NB4 (cell line): Measurements from ENCODE around the gene C16orf46.
"Not testable (repeated sequence)": the region's sequence is repeated elsewhere in the genome, so short reads cannot be mapped to it uniquely, and the experiment has no call there.

Experiments used
- DNase-seq: peaks from one replicate; pipeline ENCODE4 v3.0.0; 2010; ENCODE audit warnings: low read depth
- H3K4me3 ChIP-seq: one replicate; pipeline ENCODE4 v1.5.1; 2011; ENCODE audit warnings: mild to moderate bottlenecking, low read depth, low read length, moderate library complexity
- MYC ChIP-seq: IDR thresholded peaks from 2 replicates; pipeline ENCODE4 v1.6.1; 2011; ENCODE audit warnings: low read depth, low read length
- POLR2A ChIP-seq: IDR thresholded peaks from 2 replicates; pipeline ENCODE4 v1.6.1; 2011; ENCODE audit warnings: mild to moderate bottlenecking; ENCODE audit not compliant: insufficient read length; ENCODE audit errors: extremely low read depth
- TF ChIP-seq, protein P1 (sequence below): IDR thresholded peaks from 2 replicates; pipeline ENCODE4 v1.6.1; 2011; ENCODE audit warnings: low read depth, low read length
- TF ChIP-seq, protein P2 (sequence below): IDR thresholded peaks from one replicate; pipeline ENCODE4 v1.5.1; 2012; ENCODE audit warnings: low read depth, low read length

The C16orf46 gene

DNA sequence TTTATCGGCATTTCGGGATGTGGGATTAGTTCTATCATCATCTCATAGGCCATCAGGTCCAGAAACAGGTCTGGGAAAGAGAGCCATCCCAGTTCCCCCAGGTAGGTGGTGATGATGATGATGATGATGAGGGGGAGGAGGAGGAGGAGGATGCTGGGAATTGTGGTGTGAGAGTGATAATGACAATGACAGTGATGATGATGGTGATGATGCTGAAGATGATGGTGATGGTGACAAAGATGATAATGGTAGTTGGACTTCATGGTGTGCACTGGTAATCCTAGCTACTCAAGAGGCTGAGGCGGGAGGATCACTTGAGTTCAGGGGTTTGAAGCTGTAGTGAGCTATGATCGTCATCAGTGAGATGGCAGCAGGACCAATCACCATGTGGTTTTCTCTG is 35.4 kb upstream of the C16orf46 start:
- no peak for TF ChIP-seq POLR2A
- TF ChIP-seq, protein P1, sequence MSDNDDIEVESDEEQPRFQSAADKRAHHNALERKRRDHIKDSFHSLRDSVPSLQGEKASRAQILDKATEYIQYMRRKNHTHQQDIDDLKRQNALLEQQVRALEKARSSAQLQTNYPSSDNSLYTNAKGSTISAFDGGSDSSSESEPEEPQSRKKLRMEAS = no peak
- no peak for TF ChIP-seq MYC
- TF ChIP-seq, protein P2, sequence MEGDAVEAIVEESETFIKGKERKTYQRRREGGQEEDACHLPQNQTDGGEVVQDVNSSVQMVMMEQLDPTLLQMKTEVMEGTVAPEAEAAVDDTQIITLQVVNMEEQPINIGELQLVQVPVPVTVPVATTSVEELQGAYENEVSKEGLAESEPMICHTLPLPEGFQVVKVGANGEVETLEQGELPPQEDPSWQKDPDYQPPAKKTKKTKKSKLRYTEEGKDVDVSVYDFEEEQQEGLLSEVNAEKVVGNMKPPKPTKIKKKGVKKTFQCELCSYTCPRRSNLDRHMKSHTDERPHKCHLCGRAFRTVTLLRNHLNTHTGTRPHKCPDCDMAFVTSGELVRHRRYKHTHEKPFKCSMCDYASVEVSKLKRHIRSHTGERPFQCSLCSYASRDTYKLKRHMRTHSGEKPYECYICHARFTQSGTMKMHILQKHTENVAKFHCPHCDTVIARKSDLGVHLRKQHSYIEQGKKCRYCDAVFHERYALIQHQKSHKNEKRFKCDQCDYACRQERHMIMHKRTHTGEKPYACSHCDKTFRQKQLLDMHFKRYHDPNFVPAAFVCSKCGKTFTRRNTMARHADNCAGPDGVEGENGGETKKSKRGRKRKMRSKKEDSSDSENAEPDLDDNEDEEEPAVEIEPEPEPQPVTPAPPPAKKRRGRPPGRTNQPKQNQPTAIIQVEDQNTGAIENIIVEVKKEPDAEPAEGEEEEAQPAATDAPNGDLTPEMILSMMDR = no peak
- DNase-seq = no peak
- H3K4me3 ChIP-seq = no peak overlapping the region

DNA sequence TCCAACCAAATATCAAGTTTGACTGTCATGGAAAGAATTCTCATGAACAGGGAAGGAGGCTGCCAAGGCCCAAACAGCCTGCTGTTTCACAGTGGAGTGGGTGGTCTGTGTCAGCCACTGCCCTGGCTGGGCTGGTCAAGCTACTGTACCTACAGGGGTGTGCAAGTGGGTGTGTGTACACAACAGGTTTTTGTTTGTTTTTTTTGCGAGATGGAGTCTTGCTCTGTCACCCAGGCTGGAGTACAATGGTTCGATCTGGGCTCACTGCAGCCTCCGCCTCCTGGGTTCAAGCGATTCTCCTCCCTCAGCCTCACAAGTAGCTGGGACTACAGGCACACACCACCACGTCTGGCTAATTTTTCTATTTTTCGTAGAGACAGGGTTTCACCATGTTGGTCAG is 32.2 kb upstream of the C16orf46 start:
- not testable (repeated sequence) for H3K4me3 ChIP-seq, DNase-seq

DNA sequence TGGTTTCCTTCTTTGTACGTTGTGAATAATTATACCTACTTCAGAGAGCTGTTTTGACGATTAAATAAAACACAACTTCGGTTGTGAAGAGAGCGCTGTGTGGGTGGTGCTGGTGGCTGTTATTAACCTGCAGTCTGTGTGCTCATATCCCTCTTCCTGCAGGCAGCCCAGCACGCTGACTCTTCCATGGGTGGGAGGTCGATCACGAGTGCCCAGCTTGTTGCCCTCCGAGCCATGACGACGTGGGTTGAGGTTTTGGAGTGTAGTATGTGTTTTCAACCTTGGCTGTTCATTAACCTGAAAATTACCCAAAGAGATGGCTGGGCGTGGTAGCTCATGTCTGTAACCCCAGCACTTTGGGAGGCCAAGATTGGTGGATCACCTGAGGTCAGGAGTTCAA is 30.5 kb upstream of the C16orf46 start:
- TF ChIP-seq POLR2A (no peak), MYC (no peak)
- no peak for DNase-seq
- no peak overlapping the region for H3K4me3 ChIP-seq

DNA sequence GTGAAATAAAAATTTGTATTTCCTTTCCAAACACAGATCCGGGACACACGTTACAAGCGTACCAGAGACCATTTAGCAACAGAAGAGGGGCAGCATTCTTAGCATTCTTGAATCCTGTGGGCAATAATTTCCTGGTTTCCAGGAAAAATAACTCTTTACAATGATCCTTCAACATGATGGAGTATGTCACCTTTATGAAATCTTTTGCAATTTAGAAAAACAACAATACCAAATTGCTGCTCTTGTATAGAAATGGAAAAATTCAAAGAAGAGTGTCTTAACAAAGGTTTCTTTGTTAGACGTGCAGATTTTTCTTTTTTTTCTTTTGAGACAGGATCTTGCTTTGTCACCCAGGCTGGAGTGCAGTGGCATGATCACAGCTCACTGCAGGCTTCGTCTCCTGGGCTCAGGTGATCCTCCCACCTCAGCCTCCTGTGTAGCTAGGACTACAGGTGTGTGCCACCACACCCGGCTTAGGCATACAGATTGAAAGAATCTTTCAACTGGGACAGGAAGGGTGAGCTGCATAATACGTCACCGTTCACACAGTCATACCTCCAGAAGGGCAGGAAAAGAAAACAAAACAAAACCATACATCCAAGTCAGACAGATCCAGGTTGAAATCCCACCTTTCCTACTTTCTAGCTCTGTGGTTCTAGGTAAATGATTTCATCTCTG is 29.9 kb upstream of the C16orf46 start:
- TF ChIP-seq, protein P1 = no peak
- TF ChIP-seq POLR2A (no peak), MYC (no peak)
- TF ChIP-seq, protein P2 = no peak
- no peak overlapping the region for H3K4me3 ChIP-seq
- DNase-seq = no peak

DNA sequence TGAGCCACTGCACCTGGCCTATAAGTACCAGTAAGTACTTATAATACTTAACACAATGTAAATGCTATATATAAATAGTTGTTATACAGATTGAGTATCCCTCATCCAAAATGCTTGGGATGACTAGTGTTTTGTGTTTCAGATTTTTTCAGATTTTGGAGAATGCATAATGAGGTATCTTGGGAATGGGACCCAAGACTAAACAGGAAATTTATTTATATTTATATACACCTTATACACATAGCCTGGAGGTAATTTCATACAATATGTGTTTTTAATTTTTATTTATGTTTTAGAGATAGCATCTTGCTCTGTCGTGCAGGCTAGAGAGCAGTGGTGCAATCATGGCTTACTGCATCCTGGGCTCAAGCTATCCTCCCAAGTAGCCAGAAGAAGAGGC is 28.9 kb upstream of the C16orf46 start:
- H3K4me3 ChIP-seq = no peak overlapping the region
- TF ChIP-seq MYC (no peak), POLR2A (no peak)
- TF ChIP-seq, protein P1 = no peak
- TF ChIP-seq, protein P2 = no peak
- DNase-seq = no peak

DNA sequence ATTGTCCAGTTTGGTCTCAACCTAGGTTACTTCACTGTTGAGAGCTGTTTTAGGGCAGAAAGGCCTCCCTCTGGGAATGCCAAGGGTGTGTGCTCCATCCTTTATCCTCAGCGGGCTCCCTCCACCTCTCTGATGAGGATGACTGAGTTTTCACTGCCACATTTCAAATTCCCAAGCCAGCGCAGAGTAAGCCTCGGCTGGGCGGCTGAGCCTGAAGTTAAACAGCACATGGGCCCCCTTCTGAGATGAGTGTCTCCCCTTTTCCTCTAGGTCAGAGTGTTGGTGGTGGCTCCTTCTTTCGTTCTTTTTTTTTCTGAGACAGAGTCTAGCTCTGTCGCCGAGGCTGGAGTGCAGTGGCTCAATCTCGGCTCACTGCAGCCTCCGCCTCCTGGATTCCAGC is 24.7 kb upstream of the C16orf46 start:
- no peak for DNase-seq
- TF ChIP-seq POLR2A (no peak), MYC (no peak)
- TF ChIP-seq, protein P1 = no peak
- TF ChIP-seq, protein P2 = no peak

DNA sequence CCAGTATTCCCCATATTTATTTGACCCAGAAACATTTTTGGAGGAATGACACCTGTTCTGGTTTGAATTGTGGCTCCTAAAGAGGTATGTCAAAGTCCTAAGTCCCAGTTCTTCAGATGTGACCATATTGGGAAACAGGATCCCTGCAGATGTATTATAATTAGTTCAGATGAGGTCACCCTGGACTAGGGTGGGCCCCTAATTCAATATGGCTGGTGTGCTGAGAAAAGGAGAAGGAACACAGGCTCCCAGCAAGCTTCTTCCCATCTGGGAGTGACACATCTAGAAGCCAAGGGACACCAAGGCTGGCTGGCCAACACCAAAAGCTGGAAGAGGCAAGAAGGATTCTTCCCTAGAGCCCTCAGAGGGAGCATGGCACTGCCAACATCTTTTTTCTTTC is 22.9 kb upstream of the C16orf46 start:
- no peak for DNase-seq
- no peak overlapping the region for H3K4me3 ChIP-seq
- TF ChIP-seq POLR2A (no peak), MYC (no peak)
- TF ChIP-seq, protein P2 = no peak
- TF ChIP-seq, protein P1 = no peak

More for the DNA sequence above, 24.7 kb upstream of the C16orf46 start:
- no peak overlapping the region for H3K4me3 ChIP-seq
